A549 (cell line): Measurements from ENCODE around the gene CYB561D1. TPM values are rescaled to one million over a fixed set of nuclear protein-coding genes. Genes with fewer than 3 reads are reported as not detected.

Source experiments
- ATAC-seq, 2 experiments: fragments of 200-7000 bp in 1 of 2; fragments of >200 bp in 1 of 2; cut with Nextera tagmentation in 1 of 2; cut with Tn5 transposase in 1 of 2; 3 replicates each; pipeline versions ENCODE4 v1.8.0 to v1.9.1; 2018 to 2020; ENCODE audit warnings: mild to moderate bottlenecking in 1 of 2, moderate library complexity in 1 of 2
- CTCF ChIA-PET: fragments of 300-600 bp; sonication (Branson Sonifier 250); formaldehyde crosslinking; extraction: SDS; loops from one replicate; lab custom pipeline; 2021; ENCODE audit warnings: antibody characterized with exemption, inconsistent platforms; lab: Yijun Ruan, JAX
- POLR2A ChIA-PET: fragments of 350-600 bp; formaldehyde crosslinking; extraction: SDS; loops from one replicate; lab custom pipeline; 2021; ENCODE audit warnings: antibody characterized with exemption, inconsistent platforms; lab: Yijun Ruan, JAX
- DNase-seq, 2 experiments: peaks; one replicate each; pipeline versions ENCODE4 v3.0.0 to v3.0.0-alpha.2; 2011 to 2016; ENCODE audit warnings: low read depth in 1 of 2, low spot score in 1 of 2
- FAIRE-seq: peaks from 2 replicates; lab custom pipeline; 2011; peaks lifted over from hg19 to GRCh38; lab: Jason Lieb, UNC
- H3K27ac ChIP-seq, 2 experiments: fragments of >200 bp; sonication (Bioruptor Twin); formaldehyde crosslinking; 3 replicates each; pipeline ENCODE4 v1.5.1; 2016 to 2017
- H3K4me1 ChIP-seq: fragments of >200 bp; sonication (Bioruptor Twin); formaldehyde crosslinking; 3 replicates; pipeline ENCODE4 v1.6.1; 2016
- H3K4me2 ChIP-seq: fragments of >200 bp; sonication (Bioruptor Twin); formaldehyde crosslinking; 3 replicates; pipeline ENCODE4 v1.6.1; 2016
- H3K4me3 ChIP-seq: fragments of >200 bp; sonication (Bioruptor Twin); formaldehyde crosslinking; 3 replicates; pipeline ENCODE4 v1.5.1; 2016
- H3K9me3 ChIP-seq: fragments of >200 bp; sonication (Bioruptor Twin); formaldehyde crosslinking; 3 replicates; pipeline ENCODE4 v1.6.1; 2016
- BCL3 ChIP-seq: fragments of >200 bp; sonication (Bioruptor Twin); formaldehyde crosslinking; IDR thresholded peaks from 3 replicates; pipeline ENCODE4 v1.6.1; 2016
- CTCF ChIP-seq: fragments of >200 bp; sonication (Bioruptor Twin); formaldehyde crosslinking; IDR thresholded peaks from 3 replicates; pipeline ENCODE4 v1.5.1; 2016
- EHMT2 ChIP-seq: fragments of 200-600 bp; sonication (generic); IDR thresholded peaks from 2 replicates; pipeline ENCODE4 v1.6.1; 2016; ENCODE audit warnings: antibody characterized with exemption, low read depth, mild to moderate bottlenecking, moderate library complexity
- GATA3 ChIP-seq: IDR thresholded peaks from 2 replicates; pipeline ENCODE4 v1.6.1; 2012; ENCODE audit warnings: borderline replicate concordance
- HDAC2 ChIP-seq: fragments of 200-600 bp; sonication (generic); IDR thresholded peaks from 2 replicates; pipeline ENCODE4 v1.6.1; 2016
- HEYL ChIP-seq: fragments of 250-450 bp; sonication (Bioruptor Pico); IDR thresholded peaks from 2 replicates; pipeline ENCODE4 v1.8.0; 2021; ENCODE audit warnings: mild to moderate bottlenecking, moderate library complexity
- JUN ChIP-seq, 2 experiments: fragments of >200 bp; sonication (Bioruptor Twin); formaldehyde crosslinking; IDR thresholded peaks; 2 replicates in 1 of 2; 3 replicates in 1 of 2; pipeline ENCODE4 v1.6.1; 2016 to 2017
- MAZ ChIP-seq: fragments of 150-350 bp; IDR thresholded peaks from 2 replicates; pipeline ENCODE4 v1.6.1; 2014; ENCODE audit warnings: antibody characterized with exemption, low read depth, low read length, borderline replicate concordance
- NFE2L2 ChIP-seq: fragments of 150-350 bp; conservative IDR thresholded peaks from 2 replicates; pipeline ENCODE4 v1.6.1; 2014; ENCODE audit warnings: low read length
- NPAS2 ChIP-seq: fragments of 250-450 bp; sonication (Bioruptor Pico); IDR thresholded peaks from 2 replicates; pipeline ENCODE4 v1.8.0; 2022; ENCODE audit warnings: mild to moderate bottlenecking, moderate library complexity, borderline replicate concordance
- NR3C1 ChIP-seq: fragments of >200 bp; sonication (Bioruptor Twin); formaldehyde crosslinking; IDR thresholded peaks from 3 replicates; pipeline ENCODE4 v1.6.1; 2017
- POLR2A ChIP-seq: IDR thresholded peaks from 2 replicates; pipeline ENCODE4 v1.6.1; 2012; ENCODE audit warnings: mild to moderate bottlenecking, low read length
- RARB ChIP-seq: fragments of 250-450 bp; sonication (Bioruptor Pico); IDR thresholded peaks from 2 replicates; pipeline ENCODE4 v1.8.0; 2021; ENCODE audit warnings: mild to moderate bottlenecking, moderate library complexity
- REST ChIP-seq: fragments of 200-600 bp; sonication (generic); IDR thresholded peaks from 2 replicates; pipeline ENCODE4 v1.6.1; 2016; ENCODE audit warnings: antibody characterized with exemption, mild to moderate bottlenecking, moderate library complexity
- RNF2 ChIP-seq: fragments of 200-600 bp; sonication (generic); IDR thresholded peaks from 2 replicates; pipeline ENCODE4 v1.6.1; 2016; ENCODE audit warnings: low read depth, mild to moderate bottlenecking, antibody characterized with exemption, moderate library complexity, borderline replicate concordance
- SMC3 ChIP-seq: fragments of >200 bp; sonication (Bioruptor Twin); formaldehyde crosslinking; IDR thresholded peaks from 3 replicates; pipeline ENCODE4 v1.6.1; 2018; ENCODE audit warnings: inconsistent platforms
- SREBF2 ChIP-seq: fragments of 450-650 bp; IDR thresholded peaks from 2 replicates; pipeline ENCODE4 v1.6.1; 2014; ENCODE audit warnings: mild to moderate bottlenecking, moderate library complexity
- TFCP2L1 ChIP-seq: fragments of 250-450 bp; sonication (Bioruptor Pico); IDR thresholded peaks from 2 replicates; pipeline ENCODE4 v1.5.0; 2021; ENCODE audit warnings: mild to moderate bottlenecking
- TP53 ChIP-seq: fragments of 250-450 bp; sonication (Bioruptor Pico); IDR thresholded peaks from 2 replicates; pipeline ENCODE4 v1.5.0; 2021; ENCODE audit warnings: mild to moderate bottlenecking, moderate library complexity
- ZSCAN20 ChIP-seq: fragments of 250-450 bp; sonication (Bioruptor Pico); IDR thresholded peaks from 2 replicates; pipeline ENCODE4 v1.8.0; 2022; ENCODE audit warnings: mild to moderate bottlenecking, moderate library complexity
- WGBS: methylation state at CpG from one replicate; pipeline ENCODE4 v1.1.6; 2017; ENCODE audit errors: missing lambda C conversion rate; 5-methylcytosine and 5-hydroxymethylcytosine counted together
- polyA plus RNA-seq, 4 experiments: library from polyadenylated mRNA; depleted of rRNA in 3 of 4; stranded (reverse); fragments of >200 nt; fragmentation: RNase III in 1 of 4; extraction: RNeasy Plus Mini Kit Qiagen cat#74134 plus additional on column Dnase treatment in 1 of 4; gene quantifications; 2 replicates in 3 of 4; 3 replicates in 1 of 4; pipeline ENCODE4 v1.2.3, GENCODE V29; 2011 to 2017
- TF ChIP-seq, protein P1 (sequence below): fragments of 150-350 bp; IDR thresholded peaks from 2 replicates; pipeline ENCODE4 v1.6.1; 2014; ENCODE audit warnings: low read depth, mild to moderate bottlenecking, low read length
- TF ChIP-seq, protein P2 (sequence below): fragments of >200 bp; sonication (Bioruptor Twin); formaldehyde crosslinking; IDR thresholded peaks from 2 replicates; pipeline ENCODE4 v1.6.1; 2016

Gene CYB561D1
- polyA plus RNA-seq, 2 of the 4 experiments (the other 2 are of a cell fraction), result 4.0 to 5.2 TPM

DNA sequence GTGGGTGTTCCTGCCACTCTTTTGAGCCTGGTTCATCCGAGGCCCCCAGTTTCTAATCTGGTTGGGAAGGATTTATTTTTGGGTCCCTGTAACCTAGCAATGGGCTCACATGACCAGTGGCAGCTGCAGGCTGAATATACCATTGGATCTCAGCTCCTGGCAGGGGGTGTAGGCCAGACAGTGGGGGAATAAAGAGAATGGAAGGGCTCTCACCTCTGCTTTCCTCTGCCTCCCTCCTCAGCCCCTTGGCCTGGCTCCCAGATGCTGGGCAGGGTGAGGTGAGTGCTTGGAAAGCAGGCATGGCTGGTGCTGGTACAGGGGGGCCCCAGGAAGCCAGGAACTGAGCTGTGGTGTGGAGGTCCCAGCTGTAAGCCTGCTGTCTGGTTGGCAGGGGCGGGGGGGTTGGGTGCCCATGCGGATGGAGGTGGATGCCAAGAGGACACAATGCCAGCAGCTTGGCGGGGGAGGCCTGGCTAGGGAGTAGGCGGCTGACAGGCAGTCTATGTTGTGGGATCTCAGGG, 42.1 kb downstream of the CYB561D1 start:
- Histone ChIP-seq H3K4me1 (peaks cover 4% of the 10 kb centered on the region; the same call in 2 of the 3 replicates), H3K4me2 (no peak overlapping the region), H3K9me3 (no peaks in the 10 kb centered on the region), H3K4me3 (no peak overlapping the region), H3K27ac (no peak overlapping the region)
- DNase-seq (no peak), FAIRE-seq (no peak), ATAC-seq (no peak)
- ChIA-PET CTCF (interaction anchor here (1.5 to 21.4 kb wide), 5 partner anchors 6 to 238 kb away, joined by 4 to 749 read pairs (median 143); partner anchors contain the start of genes ATXN7L2, CYB561D1 and GPR61), POLR2A (no interaction called here)
- TF ChIP-seq GATA3 (no peak), RNF2 (no peak), REST (no peak), TFCP2L1 (CRISPR knock-in tag) (no peak), SMC3 (no peak), EHMT2 (no peak)
- WGBS, result 100% methylated on average over 2 of the region's 5 CpGs

DNA sequence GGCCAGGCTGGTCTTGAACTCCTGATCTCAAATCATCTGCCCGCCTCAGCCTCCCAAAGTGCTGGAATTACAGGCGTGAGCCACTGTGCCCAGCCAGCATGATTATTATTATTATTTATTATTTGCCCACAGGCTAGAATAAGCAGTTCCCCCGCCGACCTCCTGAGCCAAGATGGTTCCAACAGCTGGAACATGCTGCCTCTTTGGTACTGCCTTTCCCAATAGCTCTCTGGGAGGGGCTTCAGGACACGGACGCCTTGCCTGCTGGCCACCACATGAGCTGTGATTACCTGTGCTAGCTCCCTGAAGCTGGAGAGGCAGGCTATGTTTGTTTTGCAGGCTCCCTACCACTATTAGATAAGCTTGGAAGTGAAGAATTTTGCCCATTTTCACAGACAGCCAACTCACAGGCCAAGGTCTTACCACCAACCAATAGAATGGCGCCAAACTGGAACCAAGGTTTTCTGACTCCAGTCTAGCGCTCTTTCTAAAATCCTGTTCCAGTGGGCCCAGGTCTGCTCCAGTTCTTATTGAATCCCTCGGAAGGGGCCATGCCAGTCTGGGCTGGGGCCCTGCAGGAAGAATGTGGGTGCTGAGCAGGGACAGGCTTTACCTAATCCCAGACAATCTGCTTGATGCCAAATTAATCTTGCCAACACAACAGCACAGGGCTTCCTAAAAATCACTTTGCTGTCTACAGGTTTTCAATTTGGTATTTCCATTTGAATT, 43.7 kb downstream of the CYB561D1 start:
- no peak for FAIRE-seq
- ChIA-PET CTCF (interaction anchor here (0.5 to 21.4 kb wide), 8 partner anchors 5 to 530 kb away, joined by 4 to 749 read pairs (median 74); partner anchors contain the start of genes ATXN7L2, CYB561D1 and GPR61), POLR2A (interaction anchor here (0.9 kb wide), 1 partner anchor 11 kb away, joined by 4 read pairs; the partner anchor contains the start of gene GNAI3)
- H3K4me2 ChIP-seq, result no peak overlapping the region
- TF ChIP-seq MAZ, result no peak
- TF ChIP-seq SREBF2, result no peak
- no peak for TF ChIP-seq HDAC2
- no peak for TF ChIP-seq NPAS2
- TF ChIP-seq BCL3, result no peak
- no peak for TF ChIP-seq RARB (CRISPR knock-in tag)
- TF ChIP-seq TFCP2L1 (CRISPR knock-in tag), result no peak
- no peak for TF ChIP-seq EHMT2
- no peak for TF ChIP-seq NR3C1
- TF ChIP-seq TP53 (CRISPR knock-in tag), result no peak
- TF ChIP-seq NFE2L2, result no peak
- no peak for TF ChIP-seq POLR2A
- TF ChIP-seq HEYL (CRISPR knock-in tag), result no peak
- no peak for TF ChIP-seq ZSCAN20 (CRISPR knock-in tag)
- no peak for TF ChIP-seq CTCF
- no peak for TF ChIP-seq JUN (IDR thresholded peaks at IDR 0.05)
- TF ChIP-seq RNF2, result no peak
- TF ChIP-seq, protein P1, sequence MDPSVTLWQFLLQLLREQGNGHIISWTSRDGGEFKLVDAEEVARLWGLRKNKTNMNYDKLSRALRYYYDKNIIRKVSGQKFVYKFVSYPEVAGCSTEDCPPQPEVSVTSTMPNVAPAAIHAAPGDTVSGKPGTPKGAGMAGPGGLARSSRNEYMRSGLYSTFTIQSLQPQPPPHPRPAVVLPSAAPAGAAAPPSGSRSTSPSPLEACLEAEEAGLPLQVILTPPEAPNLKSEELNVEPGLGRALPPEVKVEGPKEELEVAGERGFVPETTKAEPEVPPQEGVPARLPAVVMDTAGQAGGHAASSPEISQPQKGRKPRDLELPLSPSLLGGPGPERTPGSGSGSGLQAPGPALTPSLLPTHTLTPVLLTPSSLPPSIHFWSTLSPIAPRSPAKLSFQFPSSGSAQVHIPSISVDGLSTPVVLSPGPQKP, result no peak
- TF ChIP-seq, protein P2, sequence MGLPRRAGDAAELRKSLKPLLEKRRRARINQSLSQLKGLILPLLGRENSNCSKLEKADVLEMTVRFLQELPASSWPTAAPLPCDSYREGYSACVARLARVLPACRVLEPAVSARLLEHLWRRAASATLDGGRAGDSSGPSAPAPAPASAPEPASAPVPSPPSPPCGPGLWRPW, result no peak
- H3K4me3 ChIP-seq, result no peak overlapping the region
- no peak for ATAC-seq
- peaks cover 1% of the 10 kb centered on the region; the same call in 2 of the 3 replicates for H3K4me1 ChIP-seq
- no peak overlapping the region for H3K27ac ChIP-seq
- DNase-seq, result no peak
- WGBS, result 82% methylated on average over 7 of the region's 9 CpGs
- H3K9me3 ChIP-seq, result no peaks in the 10 kb centered on the region
